ENCODE measurements around the gene CNEP1R1. TPM values are rescaled to one million over a fixed set of nuclear protein-coding genes. Genes with fewer than 3 reads are reported as not detected.

CNEP1R1 gene
- total RNA-seq, 1 experiment from 2014 or later, result 14.6 TPM

- TF ChIP-seq REST (IDR thresholded peaks at IDR 0.05; ENCODE audit: low read depth) (no peak), SIN3A (IDR thresholded peaks at IDR 0.05; ENCODE audit: low read depth) (no peak), ZFX (IDR thresholded peaks at IDR 0.05) (no peak), SP1 (IDR thresholded peaks at IDR 0.05; ENCODE audit: low read depth) (no peak)
Observed at GRCh38 chr16:50015631-50016030, 9.4 kb upstream of the CNEP1R1 start (continued).

GRCh38 chr16:50017553-50017952 lies 7.5 kb upstream of the CNEP1R1 start:
- Histone ChIP-seq H3K4me2 (ENCODE audit: low read length) (no peak overlapping the region), H2AFZ (ENCODE audit: low read depth, low read length, poor library complexity, severe bottlenecking) (no peak overlapping the region), H3K27me3 (ENCODE audit: insufficient read depth, low read length) (no peaks in the 10 kb centered on the region), H3K79me2 (ENCODE audit: insufficient read depth, low read length) (no peaks in the 10 kb centered on the region), H3K27ac (ENCODE audit: low read depth, low read length) (no peak overlapping the region), H3K36me3 (ENCODE audit: control insufficient read depth in 1 of 2, insufficient read depth in 2 of 2, low read length in 2 of 2) (no peaks in the 10 kb centered on the region), H3K4me3 (replicated peaks in 1 of 2; ENCODE audit: low read depth in 1 of 2, low read length in 2 of 2) (no peak overlapping the region), H3K9me2 (ENCODE audit: insufficient read depth) (no peaks in the 10 kb centered on the region), H4K20me1 (ENCODE audit: insufficient read depth) (no peaks in the 10 kb centered on the region), H3K4me1 (ENCODE audit: control insufficient read depth in 1 of 2, insufficient read depth in 2 of 2, low read length in 2 of 2) (no peaks in the 10 kb centered on the region), H3K9me3 (ENCODE audit: control insufficient read depth in 1 of 2, insufficient read depth in 1 of 2, low read depth in 1 of 2, low read length in 2 of 2) (no peaks in the 10 kb centered on the region), H3K9ac (ENCODE audit: low read length) (no peak overlapping the region)
- intact Hi-C loops (cut with micrococcal nuclease), result no loop called here
- ChIA-PET POLR2A (no interaction called here), CTCF (no interaction called here), RAD21 (ENCODE audit: low non-redundant PET in 1 of 2, low total read pairs in 2 of 2, uncharacterized antibody in 2 of 2, unreplicated experiment in 2 of 2) (no interaction called here)
- TF ChIP-seq SIN3A (IDR thresholded peaks at IDR 0.05; ENCODE audit: low read depth), result no peak
- no peak for TF ChIP-seq ZBTB33 (IDR thresholded peaks at IDR 0.05; ENCODE audit: extremely low read depth, insufficient replicate concordance, low read length)
- TF ChIP-seq POLR2A (IDR thresholded peaks at IDR 0.05; ENCODE audit: borderline replicate concordance, extremely low read depth, insufficient read depth, insufficient read length), result no peak
- TF ChIP-seq CTCF (IDR thresholded peaks at IDR 0.05 in 2 of 3, conservative IDR thresholded peaks at IDR 0.05 in 1 of 3; ENCODE audit: borderline replicate concordance in 1 of 3, insufficient read depth in 1 of 3, low read depth in 2 of 3, low read length in 2 of 3), result no peak
- TF ChIP-seq FOSL1 (IDR thresholded peaks at IDR 0.05; ENCODE audit: low read depth), result no peak
- no peak for TF ChIP-seq ELF1 (IDR thresholded peaks at IDR 0.05; ENCODE audit: borderline replicate concordance, low read depth)
- no peak for TF ChIP-seq ZNF274 (IDR thresholded peaks at IDR 0.05; ENCODE audit: low read depth, low read length)
- no peak for TF ChIP-seq ATF3 (IDR thresholded peaks at IDR 0.05)
- TF ChIP-seq REST (IDR thresholded peaks at IDR 0.05; ENCODE audit: low read depth), result no peak
- no peak for TF ChIP-seq RAD21 (IDR thresholded peaks at IDR 0.05; ENCODE audit: low read depth)
- no TSS peak for BruUV-seq (replicated peaks)
- DNase-seq (ENCODE audit: low read depth, low spot score), result no peak
- ATAC-seq, result no peak

Data from HCT116 (cell line).